ENCODE results near the gene CXCL11.
"Not testable (repeated sequence)": the region's sequence is repeated elsewhere in the genome, so short reads cannot be mapped to it uniquely, and the experiment has no call there.

CXCL11 gene

GRCh38 chr4:76000279-76000678 is 35.6 kb downstream of the CXCL11 start:
- no peak for DNase-seq (ENCODE audit: low spot score)

GRCh38 chr4:75998525-75999147 is 37.2 kb downstream of the CXCL11 start:
- DNase-seq (ENCODE audit: low spot score): not testable (repeated sequence)

- DNase-seq (ENCODE audit: low spot score): no peak
These were observed 37.9 kb downstream of the CXCL11 start for GRCh38 chr4:75997946-75998345.

- no peak for DNase-seq (ENCODE audit: low spot score)
These were observed 38.8 kb downstream of the CXCL11 start for GRCh38 chr4:75997081-75997480.

GRCh38 chr4:75995727-75996126 is 40.1 kb downstream of the CXCL11 start:
- DNase-seq (ENCODE audit: low spot score): no peak

GRCh38 chr4:75992462-75992861 is 43.4 kb downstream of the CXCL11 start:
- DNase-seq (ENCODE audit: low spot score): no peak

GRCh38 chr4:75989846-75990528 is 45.9 kb downstream of the CXCL11 start:
- DNase-seq (ENCODE audit: low spot score): no peak

GRCh38 chr4:75985116-75985515 is 50.8 kb downstream of the CXCL11 start:
- DNase-seq (ENCODE audit: low spot score): no peak

Measured in ecto neural progenitor cell (in vitro differentiated cells).